Stromal cell of bone marrow (primary cell): Measurements from ENCODE around the gene GPC6.

Source experiments
- DNase-seq: peaks from one replicate; pipeline ENCODE4 v3.0.0-alpha.2; 2012; ENCODE audit warnings: low read depth

Gene GPC6

GRCh38 chr13:93268327-93269028 lies 41.9 kb downstream of the GPC6 start:
- no peak for DNase-seq

GRCh38 chr13:93270769-93271742 lies 44.4 kb downstream of the GPC6 start:
- no peak for DNase-seq

GRCh38 chr13:93279982-93280381 lies 53.4 kb downstream of the GPC6 start:
- DNase-seq, result no peak

GRCh38 chr13:93280688-93281087 lies 54.1 kb downstream of the GPC6 start:
- no peak for DNase-seq

GRCh38 chr13:93283255-93283654 lies 56.6 kb downstream of the GPC6 start:
- no peak for DNase-seq

- no peak for DNase-seq
Observed at GRCh38 chr13:93284064-93284463, 57.5 kb downstream of the GPC6 start.

GRCh38 chr13:93286047-93286446 lies 59.4 kb downstream of the GPC6 start:
- DNase-seq, result no peak

GRCh38 chr13:93289053-93289452 lies 62.4 kb downstream of the GPC6 start:
- no peak for DNase-seq

GRCh38 chr13:93289842-93290241 lies 63.2 kb downstream of the GPC6 start:
- DNase-seq, result no peak

- DNase-seq, result peak; percentile 6
Observed at GRCh38 chr13:93290503-93290902, 63.9 kb downstream of the GPC6 start.

GRCh38 chr13:93292366-93292765 lies 65.8 kb downstream of the GPC6 start:
- no peak for DNase-seq

GRCh38 chr13:93293710-93294109 lies 67.1 kb downstream of the GPC6 start:
- no peak for DNase-seq

- DNase-seq, result no peak
Observed at GRCh38 chr13:93296584-93296983, 70.0 kb downstream of the GPC6 start.

- no peak for DNase-seq
Observed at GRCh38 chr13:93298713-93299112, 72.1 kb downstream of the GPC6 start.

GRCh38 chr13:93304134-93304533 lies 77.5 kb downstream of the GPC6 start:
- DNase-seq, result no peak

- DNase-seq, result no peak
Observed at GRCh38 chr13:93304868-93305613, 78.4 kb downstream of the GPC6 start.

GRCh38 chr13:93305886-93306285 lies 79.3 kb downstream of the GPC6 start:
- DNase-seq, result no peak

- DNase-seq, result no peak
Observed at GRCh38 chr13:93307136-93307535, 80.5 kb downstream of the GPC6 start.

GRCh38 chr13:93307651-93308050 lies 81.0 kb downstream of the GPC6 start:
- no peak for DNase-seq

- DNase-seq, result peak; percentile 78
Observed at GRCh38 chr13:93309886-93310523, 83.4 kb downstream of the GPC6 start.

GRCh38 chr13:93316841-93317240 lies 90.2 kb downstream of the GPC6 start:
- no peak for DNase-seq
